C1 segment of cervical spinal cord (tissue), 14 donors: Measurements from ENCODE around the gene BMP8A.

Experiments
- DNase-seq, 14 donors: peaks; one replicate each; lab custom pipeline; 2025; lab: John Stamatoyannopoulos, UW

The BMP8A gene

DNA sequence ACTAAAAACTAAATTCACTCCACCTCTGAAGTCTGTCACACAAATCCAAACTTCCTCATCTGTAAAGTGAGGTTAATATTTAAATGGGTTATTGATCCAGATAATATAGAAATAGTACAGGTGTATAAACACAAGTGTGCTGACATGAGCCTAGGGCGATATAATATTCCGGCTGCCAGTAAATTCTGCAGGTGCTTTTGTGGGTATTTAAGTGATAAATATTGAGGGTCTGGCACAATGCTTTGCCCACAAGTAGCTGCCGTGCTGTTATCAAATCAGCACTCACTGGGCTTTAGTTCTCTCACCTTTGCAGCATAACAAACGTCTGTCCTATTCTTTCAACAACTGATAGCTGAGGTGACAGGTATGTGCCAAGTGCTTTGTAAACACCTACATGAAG lies 77.6 kb downstream of the BMP8A start:
- DNase-seq, result no peak

DNA sequence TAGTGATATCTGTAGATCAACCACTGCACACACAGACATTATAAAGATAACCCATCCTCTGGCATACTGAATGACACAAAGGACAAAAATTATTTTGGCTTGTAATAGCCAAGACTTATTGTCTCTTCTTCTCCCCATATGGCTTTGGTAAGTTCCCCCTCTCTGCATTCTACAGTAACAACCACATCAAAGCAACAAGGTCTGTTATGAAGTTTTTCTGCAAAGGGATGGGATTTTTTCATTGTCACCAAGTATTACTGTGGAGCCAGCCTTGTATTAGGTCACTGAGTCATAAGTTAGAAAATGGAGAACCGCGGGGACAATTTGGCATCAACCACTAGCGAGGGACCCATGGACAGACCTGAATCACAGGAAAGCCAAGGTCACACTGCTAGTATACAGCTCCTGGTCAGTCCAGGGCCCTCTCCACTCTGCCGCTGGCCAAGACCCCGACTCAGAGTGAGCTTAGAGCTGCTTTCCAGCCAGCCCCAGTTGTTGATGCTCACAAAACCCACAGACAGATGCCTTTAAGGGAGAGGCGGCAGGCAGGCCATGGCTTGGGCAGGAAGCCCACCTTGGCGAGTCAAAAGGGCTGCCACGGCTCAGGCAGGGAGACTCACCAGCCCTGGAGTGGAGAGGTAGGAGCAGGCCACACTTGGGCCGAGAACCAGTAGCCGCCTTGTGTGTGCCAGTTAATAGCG lies 79.2 kb downstream of the BMP8A start:
- no peak for DNase-seq

DNA sequence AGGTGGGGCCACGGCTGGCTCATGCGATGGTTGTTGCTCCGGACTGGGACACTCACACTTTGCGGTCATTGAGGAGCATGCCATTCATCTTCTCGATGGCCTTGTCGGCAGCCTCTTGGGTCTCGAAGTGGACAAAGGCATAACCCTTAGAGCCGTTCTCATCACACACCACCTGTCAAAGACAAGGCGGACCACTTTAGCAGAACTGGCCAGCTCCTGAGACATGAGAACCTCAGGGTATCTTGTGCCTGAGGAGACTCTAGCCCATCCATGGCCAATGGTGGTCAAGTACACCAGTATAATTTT lies 79.7 kb downstream of the BMP8A start:
- no peak for DNase-seq

DNA sequence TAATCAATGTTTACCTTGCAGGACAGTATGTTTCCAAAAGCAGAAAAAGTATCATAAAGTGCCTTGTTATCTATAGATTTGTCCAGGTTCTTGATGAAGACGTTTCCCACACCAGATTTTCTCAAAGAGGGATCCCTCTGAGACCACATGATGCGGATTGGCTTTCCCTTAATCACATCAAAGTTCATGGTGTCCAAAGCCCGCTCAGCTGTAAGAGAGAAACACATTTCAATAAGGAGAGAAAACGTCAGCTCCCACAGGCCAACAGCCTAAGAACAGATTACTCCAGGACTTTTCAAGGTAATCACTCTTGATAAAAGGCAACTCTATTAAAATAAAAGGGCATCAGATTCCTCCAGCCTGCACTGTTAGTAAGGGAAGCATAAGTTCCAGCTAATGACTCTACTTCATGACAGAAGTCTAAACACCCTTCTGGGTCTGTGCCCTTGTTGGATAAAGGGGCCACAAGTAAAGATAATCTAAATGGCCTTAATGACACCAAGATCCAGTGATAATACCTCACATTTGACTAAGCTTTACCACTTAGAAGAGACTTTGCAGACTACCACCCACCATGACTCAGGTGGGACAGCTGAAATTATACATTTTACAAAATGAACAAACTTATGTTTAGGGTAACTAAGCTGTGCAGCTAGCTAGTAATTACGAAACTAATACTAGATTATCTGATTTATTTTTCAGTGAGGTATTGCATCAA lies 81.1 kb downstream of the BMP8A start:
- DNase-seq, result no peak

DNA sequence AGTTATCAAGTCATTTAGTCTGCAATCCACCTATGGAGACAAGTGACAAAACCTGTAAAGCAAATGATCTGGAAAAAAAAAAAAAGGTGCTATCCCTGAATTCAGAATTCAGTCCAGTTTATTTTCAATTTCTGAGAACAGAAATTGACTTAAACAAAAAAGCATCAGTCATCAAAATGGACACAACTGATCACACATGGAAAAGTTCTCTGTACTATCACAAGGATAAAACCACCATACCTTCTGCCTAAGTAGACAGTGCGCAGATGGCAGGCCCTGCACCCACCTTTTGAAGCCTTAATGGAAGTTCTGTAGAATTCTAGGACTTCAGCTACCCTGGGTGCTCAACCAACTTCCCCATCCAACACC lies 81.6 kb downstream of the BMP8A start:
- no peak for DNase-seq

DNA sequence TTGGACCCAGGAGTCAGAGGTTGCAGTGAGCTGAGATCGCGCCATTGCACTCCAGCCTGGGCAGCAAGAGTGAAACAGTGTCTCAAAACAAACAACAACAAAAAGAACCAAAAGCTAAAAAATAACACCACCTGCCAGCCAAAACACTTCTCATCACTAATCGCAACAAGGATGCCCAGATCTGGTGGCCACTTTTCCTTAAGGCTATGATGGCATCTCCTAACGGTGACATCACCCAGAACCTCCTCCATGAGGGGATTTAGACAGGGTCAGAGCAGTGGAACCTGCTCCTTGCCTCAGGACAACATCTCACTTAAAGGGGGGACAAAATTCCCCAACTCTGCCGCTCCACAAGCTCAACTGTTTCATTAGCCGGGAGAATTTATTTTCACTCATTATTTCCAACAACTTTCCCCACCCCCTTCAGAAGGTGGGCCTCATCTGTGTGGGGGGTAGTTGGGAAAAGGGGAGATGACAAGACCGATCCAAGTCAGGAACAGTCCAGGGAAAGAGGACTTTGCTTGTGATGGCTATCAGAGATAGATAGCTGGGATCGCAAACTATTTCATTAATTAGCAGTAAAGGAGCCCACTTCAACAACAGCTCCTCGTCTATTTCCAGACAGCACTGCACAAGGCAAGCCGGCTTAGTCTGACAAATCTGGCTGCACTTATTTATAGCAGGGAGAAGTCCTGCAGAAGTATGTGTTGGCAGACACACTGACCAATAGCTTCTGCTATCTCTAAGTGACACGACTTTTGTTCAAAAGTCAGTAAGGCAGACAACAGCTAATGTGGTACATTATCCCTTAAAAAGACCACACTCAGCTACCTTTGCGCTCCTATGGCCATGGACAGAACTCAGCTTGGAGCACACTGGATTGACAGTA lies 82.5 kb downstream of the BMP8A start:
- DNase-seq, result peak in 1 of 14 donors; percentile 15

DNA sequence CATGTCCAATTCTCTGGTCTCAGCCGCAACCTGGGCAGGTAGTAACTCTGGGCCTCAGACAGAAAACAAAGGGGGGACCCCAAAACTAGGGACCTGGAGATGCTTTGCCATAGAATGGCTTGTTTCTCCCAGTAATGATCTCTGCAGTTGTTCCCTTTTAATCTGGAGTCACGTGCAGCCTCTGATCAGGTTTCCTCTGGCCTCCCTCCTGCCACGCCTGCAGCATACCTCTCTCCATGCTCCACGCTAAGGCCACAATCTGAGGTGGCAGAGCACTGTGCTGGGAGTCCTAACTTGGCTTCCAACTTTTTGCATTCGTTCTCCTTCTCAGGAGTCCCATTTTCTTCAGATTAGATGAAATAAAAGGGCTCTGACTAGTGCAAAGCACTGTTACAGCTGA lies 83.2 kb downstream of the BMP8A start:
- DNase-seq, result no peak
